PC-9 (cell line): ENCODE data around the gene ATXN1. TPM values are rescaled to one million over a fixed set of nuclear protein-coding genes. Genes with fewer than 3 reads are reported as not detected.
A peak's percentile ranks its signal among the peaks of the same experiment; 100 is the strongest.

Source experiments
- BruUV-seq: library from RNA; stranded (reverse); fragments of 400-500 nt; replicated peaks from 2 replicates; lab custom pipeline; 2021; lab: Mats Ljungman, UMichigan
- CTCF ChIA-PET: fragments of 300-600 bp; sonication (Branson Sonifier 250); formaldehyde crosslinking; loops from one replicate; lab custom pipeline; 2022; ENCODE audit warnings: antibody characterized with exemption; lab: Charles Lee
- POLR2A ChIA-PET: fragments of 300-600 bp; sonication (Branson Sonifier 250); formaldehyde crosslinking; loops from one replicate; lab custom pipeline; 2022; ENCODE audit warnings: antibody characterized with exemption; ENCODE audit not compliant: unreplicated experiment; lab: Charles Lee
- DNase-seq, 2 experiments: peaks; one replicate each; pipeline versions ENCODE4 v3.0.0 to v3.0.0-alpha.2; 2015 to 2022; ENCODE audit warnings: mixed read lengths in 1 of 2
- H2AFZ ChIP-seq: fragments of 200-600 bp; sonication (generic); 2 replicates; pipeline ENCODE4 v1.8.1; 2017; ENCODE audit warnings: antibody characterized with exemption
- H3F3A ChIP-seq: fragments of 200-600 bp; sonication (generic); 2 replicates; pipeline ENCODE4 v1.8.1; 2017; ENCODE audit warnings: antibody characterized with exemption, mild to moderate bottlenecking, low read depth; ENCODE audit not compliant: insufficient read depth
- H3K27ac ChIP-seq: fragments of 200-600 bp; sonication (generic); 2 replicates; pipeline ENCODE4 v1.6.1; 2016; ENCODE audit warnings: mixed run types
- H3K27me3 ChIP-seq: fragments of 200-600 bp; sonication (generic); 2 replicates; pipeline ENCODE4 v1.6.1; 2016; ENCODE audit warnings: low read depth, mixed run types; ENCODE audit not compliant: insufficient read depth
- H3K36me3 ChIP-seq: fragments of 200-600 bp; sonication (generic); 2 replicates; pipeline ENCODE4 v1.6.1; 2016; ENCODE audit warnings: low read depth, mixed run types
- H3K4me1 ChIP-seq: fragments of 200-600 bp; sonication (generic); replicated peaks from 2 replicates; pipeline ENCODE4 v1.6.1; 2016; ENCODE audit warnings: mixed run types; ENCODE audit not compliant: insufficient read depth
- H3K4me2 ChIP-seq: fragments of 200-600 bp; sonication (generic); 2 replicates; pipeline ENCODE4 v1.6.1; 2017; ENCODE audit warnings: mixed run types
- H3K4me3 ChIP-seq: fragments of 200-600 bp; sonication (generic); 2 replicates; pipeline ENCODE4 v1.6.1; 2016; ENCODE audit warnings: mixed run types
- H3K79me2 ChIP-seq: fragments of 200-600 bp; sonication (generic); 2 replicates; pipeline ENCODE4 v1.6.1; 2017; ENCODE audit warnings: low read depth, mixed run types
- H3K9me2 ChIP-seq: fragments of 200-600 bp; sonication (generic); 2 replicates; pipeline ENCODE4 v1.8.1; 2017; ENCODE audit warnings: mild to moderate bottlenecking; ENCODE audit not compliant: insufficient read depth
- H3K9me3 ChIP-seq: fragments of 200-600 bp; sonication (generic); 2 replicates; pipeline ENCODE4 v1.8.1; 2016; ENCODE audit warnings: low read depth; ENCODE audit not compliant: insufficient read depth
- H4K20me1 ChIP-seq: fragments of 200-600 bp; sonication (generic); 2 replicates; pipeline ENCODE4 v1.8.1; 2017; ENCODE audit not compliant: insufficient read depth
- EZH2 ChIP-seq: fragments of 200-600 bp; sonication (generic); IDR thresholded peaks from 2 replicates; pipeline ENCODE4 v1.8.0; 2017; ENCODE audit warnings: antibody characterized with exemption, low read depth
- intact Hi-C: fragments of 100-400 bp; cut with micrococcal nuclease; formaldehyde crosslinking; loops from one replicate; pipeline ENCODE4 v1.10.0; 2022; ENCODE audit not compliant: unreplicated experiment
- total RNA-seq: library from RNA; stranded (reverse); gene quantifications from 2 replicates; pipeline ENCODE4 v1.2.3, GENCODE V29; 2021
- TF ChIP-seq, protein P1 (sequence below): fragments of 200-600 bp; sonication (generic); conservative IDR thresholded peaks from 2 replicates; pipeline ENCODE4 v1.6.1; 2017; ENCODE audit warnings: mixed run types, antibody characterized with exemption, mild to moderate bottlenecking, moderate library complexity

ATXN1 gene
- total RNA-seq, 1 experiment from 2014 or later: 42.7 TPM

DNA sequence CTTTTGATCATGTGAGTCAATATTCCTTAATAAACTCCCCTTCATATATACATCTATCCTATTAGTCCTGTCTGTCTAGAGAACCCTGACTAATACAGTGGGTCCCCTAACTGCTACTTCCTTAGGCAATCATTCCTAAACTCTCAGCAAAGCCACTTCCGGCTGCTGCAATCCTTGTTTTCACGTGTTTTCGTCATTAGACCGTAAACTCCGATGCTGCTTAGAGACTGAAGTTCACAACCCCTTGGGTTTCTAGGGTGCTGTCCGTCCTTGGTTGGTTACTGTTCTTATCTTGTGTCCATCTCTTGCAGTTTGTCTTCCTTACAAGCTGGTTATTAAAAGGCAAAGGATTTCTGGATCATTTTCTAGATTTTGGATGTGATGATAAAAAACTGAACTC, 416.5 kb downstream of the ATXN1 start:
- Histone ChIP-seq H2AFZ (no peak overlapping the region), H3K79me2 (no peaks in the 10 kb centered on the region), H4K20me1 (no peaks in the 10 kb centered on the region), H3F3A (peaks cover 11% of the 10 kb centered on the region; the same call in 1 of the 2 replicates), H3K4me2 (peak overlapping the region; percentile 43), H3K9me3 (no peaks in the 10 kb centered on the region), H3K9me2 (no peaks in the 10 kb centered on the region), H3K27me3 (no peaks in the 10 kb centered on the region), H3K4me1 (peaks cover 21% of the 10 kb centered on the region), H3K4me3 (0 out of 2 replicates have a peak overlapping the region, but pooled peaks have one; percentile 1), H3K27ac (peak overlapping the region; percentile 52), H3K36me3 (no peaks in the 10 kb centered on the region)
- intact Hi-C loops: no loop called here
- POLR2A ChIA-PET: no interaction called here
- no peak for TF ChIP-seq EZH2
- TF ChIP-seq, protein P1, sequence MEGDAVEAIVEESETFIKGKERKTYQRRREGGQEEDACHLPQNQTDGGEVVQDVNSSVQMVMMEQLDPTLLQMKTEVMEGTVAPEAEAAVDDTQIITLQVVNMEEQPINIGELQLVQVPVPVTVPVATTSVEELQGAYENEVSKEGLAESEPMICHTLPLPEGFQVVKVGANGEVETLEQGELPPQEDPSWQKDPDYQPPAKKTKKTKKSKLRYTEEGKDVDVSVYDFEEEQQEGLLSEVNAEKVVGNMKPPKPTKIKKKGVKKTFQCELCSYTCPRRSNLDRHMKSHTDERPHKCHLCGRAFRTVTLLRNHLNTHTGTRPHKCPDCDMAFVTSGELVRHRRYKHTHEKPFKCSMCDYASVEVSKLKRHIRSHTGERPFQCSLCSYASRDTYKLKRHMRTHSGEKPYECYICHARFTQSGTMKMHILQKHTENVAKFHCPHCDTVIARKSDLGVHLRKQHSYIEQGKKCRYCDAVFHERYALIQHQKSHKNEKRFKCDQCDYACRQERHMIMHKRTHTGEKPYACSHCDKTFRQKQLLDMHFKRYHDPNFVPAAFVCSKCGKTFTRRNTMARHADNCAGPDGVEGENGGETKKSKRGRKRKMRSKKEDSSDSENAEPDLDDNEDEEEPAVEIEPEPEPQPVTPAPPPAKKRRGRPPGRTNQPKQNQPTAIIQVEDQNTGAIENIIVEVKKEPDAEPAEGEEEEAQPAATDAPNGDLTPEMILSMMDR: no peak
- no peak for DNase-seq
- BruUV-seq: no TSS peak
- CTCF ChIA-PET: no interaction called here

DNA sequence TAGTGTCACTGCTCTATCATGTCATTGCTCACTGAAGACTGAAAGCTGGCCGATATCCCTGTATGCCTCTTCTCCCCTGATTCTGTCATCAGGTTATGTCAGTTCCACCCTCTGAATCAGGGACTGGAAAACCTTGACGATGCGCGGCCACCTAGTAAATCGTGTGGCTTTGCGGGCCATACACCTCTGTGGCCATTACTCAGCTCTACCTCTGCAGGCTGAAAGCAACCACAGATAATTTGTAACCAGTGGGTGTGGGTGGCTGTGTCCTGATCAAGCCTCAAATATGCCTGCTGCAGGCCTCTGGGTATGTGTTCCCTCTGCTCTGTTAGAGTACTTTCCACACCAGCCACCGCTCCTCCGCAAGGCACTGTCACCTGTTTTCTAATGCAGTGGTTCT, 417.7 kb downstream of the ATXN1 start:
- Histone ChIP-seq H3K9me2 (no peaks in the 10 kb centered on the region), H3F3A (peaks cover 19% of the 10 kb centered on the region; the same call in 1 of the 2 replicates), H3K27ac (no peak overlapping the region), H2AFZ (no peak overlapping the region), H3K79me2 (no peaks in the 10 kb centered on the region), H3K4me3 (no peak overlapping the region), H3K4me1 (peaks cover 30% of the 10 kb centered on the region), H4K20me1 (no peaks in the 10 kb centered on the region), H3K36me3 (no peaks in the 10 kb centered on the region), H3K4me2 (no peak overlapping the region), H3K9me3 (no peaks in the 10 kb centered on the region), H3K27me3 (no peaks in the 10 kb centered on the region)
- DNase-seq: no peak
- intact Hi-C loops: no loop called here
- no peak for TF ChIP-seq EZH2
- TF ChIP-seq, protein P1: no peak
- no TSS peak for BruUV-seq
- ChIA-PET CTCF (no interaction called here), POLR2A (no interaction called here)

DNA sequence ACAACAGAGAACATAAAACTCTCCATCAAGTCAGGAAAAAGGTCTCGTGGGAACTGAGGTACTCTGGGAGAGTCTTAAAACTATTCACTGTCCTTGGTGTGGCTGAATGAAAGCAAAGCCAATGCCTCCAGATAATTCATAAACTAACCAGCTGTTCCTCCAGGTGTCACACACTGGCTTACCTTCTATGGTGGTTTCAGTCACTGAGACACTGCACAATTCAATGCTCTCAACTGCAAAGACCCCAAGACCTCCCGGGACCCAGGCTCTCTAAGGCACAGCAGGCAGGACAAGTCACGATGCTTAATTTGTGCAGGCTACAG, 422.0 kb downstream of the ATXN1 start:
- CTCF ChIA-PET: no interaction called here
- H4K20me1 ChIP-seq: no peaks in the 10 kb centered on the region
- POLR2A ChIA-PET: no interaction called here
- H3K9me3 ChIP-seq: no peaks in the 10 kb centered on the region
- peaks cover 25% of the 10 kb centered on the region for H3K4me1 ChIP-seq
- DNase-seq: no peak
- no peaks in the 10 kb centered on the region for H3K36me3 ChIP-seq
- H3F3A ChIP-seq: peaks cover 8% of the 10 kb centered on the region; the same call in 1 of the 2 replicates
- H3K4me3 ChIP-seq: no peak overlapping the region
- H2AFZ ChIP-seq: no peak overlapping the region
- peak overlapping the region; percentile 6; the same call in 1 of the 2 replicates for H3K27ac ChIP-seq
- peak overlapping the region; percentile 52 for H3K4me2 ChIP-seq
- H3K79me2 ChIP-seq: no peaks in the 10 kb centered on the region
- no peaks in the 10 kb centered on the region for H3K27me3 ChIP-seq
- TF ChIP-seq, protein P1: 0 out of 2 replicates have a peak, but pooled peaks have one; percentile 9
- no peak for TF ChIP-seq EZH2
- no TSS peak for BruUV-seq
- H3K9me2 ChIP-seq: no peaks in the 10 kb centered on the region
- intact Hi-C loops: no loop called here
